GM19397 (cell line): Measurements from ENCODE around the gene HK2.

Source experiments
- ATAC-seq: cut with Tn5 transposase; IDR thresholded peaks from one replicate; pipeline ENCODE4 v1.9.1; 2021; ENCODE audit warnings: mild to moderate bottlenecking, moderate library complexity; ENCODE audit not compliant: unreplicated experiment

The HK2 gene

GRCh38 chr2:74856599-74856998 is 22.7 kb downstream of the HK2 start:
- ATAC-seq = no peak

- no peak for ATAC-seq
Measured at GRCh38 chr2:74857215-74857614, 23.3 kb downstream of the HK2 start.

- ATAC-seq = no peak
Measured at GRCh38 chr2:74857725-74858124, 23.8 kb downstream of the HK2 start.

GRCh38 chr2:74858281-74858680 is 24.4 kb downstream of the HK2 start:
- ATAC-seq = no peak

- ATAC-seq = no peak
Measured at GRCh38 chr2:74860079-74860478, 26.2 kb downstream of the HK2 start.

- ATAC-seq = no peak
Measured at GRCh38 chr2:74860521-74860920, 26.6 kb downstream of the HK2 start.

- no peak for ATAC-seq
Measured at GRCh38 chr2:74861531-74861930, 27.6 kb downstream of the HK2 start.

GRCh38 chr2:74862020-74862964 is 28.4 kb downstream of the HK2 start:
- no peak for ATAC-seq

GRCh38 chr2:74863802-74864248 is 29.9 kb downstream of the HK2 start:
- ATAC-seq = no peak

GRCh38 chr2:74864728-74865722 is 31.1 kb downstream of the HK2 start:
- ATAC-seq = no peak

GRCh38 chr2:74865770-74866674 is 32.1 kb downstream of the HK2 start:
- no peak for ATAC-seq

GRCh38 chr2:74867841-74868658 is 34.1 kb downstream of the HK2 start:
- ATAC-seq = no peak

GRCh38 chr2:74869517-74869916 is 35.6 kb downstream of the HK2 start:
- ATAC-seq = no peak

- ATAC-seq = no peak
Measured at GRCh38 chr2:74870951-74871350, 37.0 kb downstream of the HK2 start.

- no peak for ATAC-seq
Measured at GRCh38 chr2:74871414-74871813, 37.5 kb downstream of the HK2 start.

- ATAC-seq = no peak
Measured at GRCh38 chr2:74872389-74872836, 38.5 kb downstream of the HK2 start.

- no peak for ATAC-seq
Measured at GRCh38 chr2:74873012-74873665, 39.2 kb downstream of the HK2 start.

GRCh38 chr2:74873678-74874640 is 40.0 kb downstream of the HK2 start:
- no peak for ATAC-seq
